Transverse colon (tissue), 4 donors: ENCODE data around the gene SMIM9. TPM values are rescaled to one million over a fixed set of nuclear protein-coding genes. Genes with fewer than 3 reads are reported as not detected.
"Not testable (repeated sequence)": the region's sequence is repeated elsewhere in the genome, so short reads cannot be mapped to it uniquely, and the experiment has no call there.

ENCODE experiments used
- DNase-seq: peaks from one replicate; pipeline ENCODE4 v3.0.0-alpha.2; 2019
- H3K27ac ChIP-seq, 4 donors: fragments of 200-600 bp; sonication (generic); 2 replicates each; pipeline ENCODE4 v1.5.1; 2016 to 2018; ENCODE audit warnings: inconsistent platforms in 4 of 4
- H3K27me3 ChIP-seq: fragments of 200-600 bp; sonication (generic); 2 replicates; pipeline ENCODE4 v1.5.1; 2017; ENCODE audit warnings: inconsistent platforms
- H3K36me3 ChIP-seq, 4 donors: fragments of 200-600 bp; sonication (generic); 2 replicates each; pipeline ENCODE4 v1.5.1; 2017 to 2019; ENCODE audit warnings: inconsistent platforms in 4 of 4
- H3K4me1 ChIP-seq, 4 donors: fragments of 200-600 bp; sonication (generic); 2 replicates each; pipeline ENCODE4 v1.5.1; 2017 to 2020; ENCODE audit warnings: inconsistent platforms in 4 of 4
- H3K4me3 ChIP-seq, 4 donors: fragments of 200-600 bp; sonication (generic); 1 replicate in 1 of 4; 2 replicates in 3 of 4; pipeline versions ENCODE4 v1.5.1 to v1.6.1; 2017 to 2019; ENCODE audit warnings: inconsistent platforms in 4 of 4
- H3K9me3 ChIP-seq, 2 donors: fragments of 200-600 bp; sonication (generic); 2 replicates each; pipeline ENCODE4 v1.5.1; 2017 to 2019; ENCODE audit warnings: inconsistent platforms in 2 of 2
- EP300 ChIP-seq: sonication (generic); formaldehyde crosslinking; IDR thresholded peaks from one replicate; pipeline ENCODE4 v1.6.1; 2017; ENCODE audit warnings: antibody characterized with exemption, low read depth
- POLR2A ChIP-seq: fragments of 450-650 bp; IDR thresholded peaks from one replicate; pipeline ENCODE4 v1.6.1; 2016; ENCODE audit warnings: antibody characterized with exemption, mild to moderate bottlenecking, moderate library complexity
- POLR2AphosphoS5 ChIP-seq, 3 donors: sonication (generic); formaldehyde crosslinking; IDR thresholded peaks; one replicate each; pipeline ENCODE4 v1.6.1; 2016; ENCODE audit warnings: antibody characterized with exemption in 3 of 3
- WGBS, 2 donors: methylation state at CpG; one replicate each; pipeline ENCODE4 v1.1.5; 2018; ENCODE audit warnings: low coverage in 1 of 2; 5-methylcytosine and 5-hydroxymethylcytosine counted together
- in situ Hi-C, 4 donors: fragments of 200-750 bp; cut with MboI; loops; one replicate each; pipeline versions ENCODE4 v1.15.0 to v1.15.1; 2017; ENCODE audit warnings: low sequenced_read_pairs in 3 of 4, low pct_ligation_motif_present in 1 of 4, low pct_unique_long_range_greater_than_20kb in 1 of 4
- intact Hi-C: fragments of 100-400 bp; cut with DNase I; formaldehyde crosslinking; loops from one replicate; pipeline ENCODE4 v1.15.1; 2023; ENCODE audit warnings: low total_unique reads
- total RNA-seq, 4 donors: library from RNA; depleted of rRNA; stranded (reverse); fragments of >200 nt; gene quantifications; one replicate each; pipeline ENCODE4 v1.1.0, GENCODE V29; 2016
- TF ChIP-seq, protein P1 (sequence below), 5 experiments: fragments of 200-600 bp in 3 of 5; fragments of 450-650 bp in 2 of 5; sonication (generic) in 3 of 5; IDR thresholded peaks; 1 replicate in 2 of 5; 2 replicates in 3 of 5; pipeline ENCODE4 v1.5.1; 2016 to 2017; ENCODE audit warnings: antibody characterized with exemption in 5 of 5, inconsistent platforms in 3 of 5, mild to moderate bottlenecking in 2 of 5, moderate library complexity in 1 of 5

Gene SMIM9
- total RNA-seq, 4 donors from 2014 or later = not detected

DNA sequence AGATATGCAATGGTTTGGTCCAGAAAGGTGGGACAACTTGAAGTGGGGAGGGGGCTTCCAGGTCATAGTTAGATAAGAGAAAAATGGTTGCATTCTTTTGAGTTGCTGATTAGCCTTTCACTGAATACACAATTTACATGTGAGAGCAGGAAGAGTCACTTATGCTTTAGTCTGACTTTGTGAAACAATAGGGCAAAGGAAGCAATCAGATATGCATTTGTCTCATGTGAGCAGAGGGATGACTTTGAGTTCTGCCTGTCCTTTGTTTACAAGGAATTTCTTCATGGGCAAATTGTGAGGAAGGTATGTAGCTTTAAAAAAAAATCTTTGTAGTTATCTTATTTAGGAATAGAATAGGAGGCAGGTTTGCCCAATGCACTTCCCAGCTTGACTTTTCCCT lies 12.9 kb downstream of the SMIM9 start:
- intact Hi-C loops (no loop called here), in situ Hi-C loops (no loop called here)
- Histone ChIP-seq H3K27me3 (no peaks in the 10 kb centered on the region), H3K36me3 (no peaks in the 10 kb centered on the region), H3K9me3 (no peaks in the 10 kb centered on the region), H3K4me3 (no peak overlapping the region), H3K4me1 (no peaks in the 10 kb centered on the region), H3K27ac (no peak overlapping the region)
- no peak for DNase-seq
- TF ChIP-seq EP300 (no peak), POLR2AphosphoS5 (IDR thresholded peaks at IDR 0.05) (no peak), POLR2A (no peak)
- TF ChIP-seq, protein P1, sequence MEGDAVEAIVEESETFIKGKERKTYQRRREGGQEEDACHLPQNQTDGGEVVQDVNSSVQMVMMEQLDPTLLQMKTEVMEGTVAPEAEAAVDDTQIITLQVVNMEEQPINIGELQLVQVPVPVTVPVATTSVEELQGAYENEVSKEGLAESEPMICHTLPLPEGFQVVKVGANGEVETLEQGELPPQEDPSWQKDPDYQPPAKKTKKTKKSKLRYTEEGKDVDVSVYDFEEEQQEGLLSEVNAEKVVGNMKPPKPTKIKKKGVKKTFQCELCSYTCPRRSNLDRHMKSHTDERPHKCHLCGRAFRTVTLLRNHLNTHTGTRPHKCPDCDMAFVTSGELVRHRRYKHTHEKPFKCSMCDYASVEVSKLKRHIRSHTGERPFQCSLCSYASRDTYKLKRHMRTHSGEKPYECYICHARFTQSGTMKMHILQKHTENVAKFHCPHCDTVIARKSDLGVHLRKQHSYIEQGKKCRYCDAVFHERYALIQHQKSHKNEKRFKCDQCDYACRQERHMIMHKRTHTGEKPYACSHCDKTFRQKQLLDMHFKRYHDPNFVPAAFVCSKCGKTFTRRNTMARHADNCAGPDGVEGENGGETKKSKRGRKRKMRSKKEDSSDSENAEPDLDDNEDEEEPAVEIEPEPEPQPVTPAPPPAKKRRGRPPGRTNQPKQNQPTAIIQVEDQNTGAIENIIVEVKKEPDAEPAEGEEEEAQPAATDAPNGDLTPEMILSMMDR (IDR thresholded peaks at IDR 0.05) = no peak

DNA sequence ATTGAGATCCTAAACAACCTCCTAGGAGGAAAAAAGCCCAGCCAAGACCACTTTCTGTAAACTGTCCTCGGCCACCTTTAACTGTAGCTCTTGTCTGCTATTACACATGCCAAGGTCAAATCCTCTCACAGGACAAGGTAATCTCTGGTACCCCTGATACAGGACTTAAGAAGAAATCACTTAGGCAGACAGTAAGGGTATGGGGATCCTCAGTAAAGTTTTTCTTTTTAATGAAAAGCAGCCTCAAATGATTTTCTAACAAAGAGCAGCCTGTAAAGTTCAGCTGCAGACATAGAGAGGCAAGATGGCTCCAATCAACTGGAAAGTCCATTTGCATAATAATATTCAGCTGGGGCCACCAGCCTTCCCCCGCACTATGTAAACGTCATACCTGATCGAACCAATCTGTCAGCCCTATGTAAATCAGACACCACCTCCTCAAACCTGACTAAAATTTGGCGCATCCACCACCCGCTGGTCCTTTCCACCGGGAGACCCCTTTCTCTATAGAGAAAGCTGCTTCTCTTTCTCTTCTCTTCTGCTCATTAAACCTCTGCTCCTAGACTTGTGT lies 14.6 kb downstream of the SMIM9 start:
- no peak for DNase-seq
- TF ChIP-seq EP300 (no peak), POLR2A (no peak), POLR2AphosphoS5 (IDR thresholded peaks at IDR 0.05) (no peak)
- TF ChIP-seq, protein P1 (IDR thresholded peaks at IDR 0.05) = no peak
- no peaks in the 10 kb centered on the region for H3K27me3 ChIP-seq
- intact Hi-C loops = no loop called here
- no peaks in the 10 kb centered on the region for H3K4me1 ChIP-seq
- no peak overlapping the region for H3K27ac ChIP-seq
- no peaks in the 10 kb centered on the region for H3K9me3 ChIP-seq
- in situ Hi-C loops = no loop called here
- no peak overlapping the region for H3K4me3 ChIP-seq
- no peaks in the 10 kb centered on the region for H3K36me3 ChIP-seq
- WGBS, 2 donors = 81% methylated on average over 7 of the region's 7 CpGs; no CpG with 5 or more reads in 1 of the 2 donors

DNA sequence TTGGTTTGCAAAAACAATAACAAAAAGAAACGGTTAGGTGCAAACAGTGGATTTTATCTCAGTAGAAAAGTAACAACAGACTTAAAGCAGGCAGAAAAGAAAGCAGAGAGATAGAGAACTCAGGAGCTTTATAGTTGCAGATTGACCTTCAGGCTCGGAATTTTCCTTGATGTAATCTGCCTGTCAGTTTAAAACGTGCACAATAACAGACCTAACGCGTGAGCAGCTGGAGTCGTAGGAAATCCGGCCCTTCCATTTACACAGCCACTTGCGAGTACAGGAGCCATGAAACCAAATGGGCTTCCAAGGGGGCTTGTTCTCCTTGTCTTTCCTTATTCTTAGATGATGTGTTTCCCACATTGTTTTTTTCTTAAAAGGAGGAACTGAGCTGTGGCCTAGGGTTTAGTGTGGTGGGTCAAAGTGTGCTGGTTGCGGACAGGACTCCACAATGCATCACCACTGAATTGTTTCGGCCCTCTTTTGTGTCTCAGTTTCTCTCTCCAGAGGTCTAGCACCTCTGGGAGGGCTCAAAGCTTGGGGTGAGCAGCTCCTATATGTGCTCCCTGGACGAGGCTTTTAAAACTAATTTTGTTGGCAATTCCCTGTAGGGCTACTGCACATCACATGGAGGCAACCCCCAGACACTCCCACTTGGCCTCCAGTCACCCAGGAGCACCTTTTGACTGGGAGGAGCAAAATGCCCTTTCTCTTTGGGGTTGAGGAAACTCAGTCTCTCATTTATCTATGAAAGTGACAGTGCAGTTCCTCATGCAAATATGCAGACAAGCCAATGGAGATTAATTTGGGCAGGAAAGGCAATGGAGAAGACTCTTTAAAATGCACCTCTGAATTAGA lies 15.3 kb downstream of the SMIM9 start:
- H3K9me3 ChIP-seq = no peaks in the 10 kb centered on the region
- no peaks in the 10 kb centered on the region for H3K36me3 ChIP-seq
- H3K27ac ChIP-seq = no peak overlapping the region
- H3K4me1 ChIP-seq = no peaks in the 10 kb centered on the region
- DNase-seq = no peak
- WGBS, 2 donors = 72 to 80% methylated on average over 1 to 11 of the region's 11 CpGs
- TF ChIP-seq POLR2A (no peak), POLR2AphosphoS5 (IDR thresholded peaks at IDR 0.05) (no peak), EP300 (no peak)
- TF ChIP-seq, protein P1 (IDR thresholded peaks at IDR 0.05) = no peak
- H3K27me3 ChIP-seq = no peaks in the 10 kb centered on the region
- in situ Hi-C loops = no loop called here
- intact Hi-C loops = no loop called here
- H3K4me3 ChIP-seq = no peak overlapping the region

DNA sequence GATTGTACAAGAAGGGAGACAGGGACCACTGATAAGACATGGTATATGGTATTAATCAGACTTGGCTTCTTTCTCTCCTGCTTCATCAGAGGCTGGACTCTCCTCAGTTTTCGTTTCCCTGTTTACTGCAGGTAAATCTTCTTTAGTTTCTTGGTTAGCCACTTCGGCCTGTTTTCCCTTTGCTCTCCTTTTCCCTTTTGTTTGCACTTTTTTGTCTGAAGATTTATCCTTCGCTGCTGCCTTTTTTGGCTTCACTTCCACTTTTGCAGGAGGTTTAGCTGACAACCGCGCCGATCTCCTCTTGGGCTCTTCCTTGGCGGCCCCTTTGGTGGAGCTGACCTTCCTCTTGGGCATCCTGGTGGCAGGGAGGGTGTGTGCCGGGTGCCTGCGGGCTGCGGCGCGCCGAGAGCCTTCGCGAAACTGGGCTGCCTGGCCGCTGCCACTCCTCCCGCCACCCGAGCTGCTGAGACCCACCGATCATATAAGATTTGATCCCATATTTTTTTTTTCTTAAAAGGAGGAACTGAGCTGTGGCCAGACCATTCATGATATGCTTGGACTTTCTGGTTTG lies 17.3 kb downstream of the SMIM9 start:
- H3K36me3 ChIP-seq, intact Hi-C loops, H3K4me3 ChIP-seq, H3K4me1 ChIP-seq, in situ Hi-C loops, DNase-seq, H3K9me3 ChIP-seq, H3K27me3 ChIP-seq, H3K27ac ChIP-seq: not testable (repeated sequence)
- WGBS, 2 donors = 80 to 90% methylated on average over 1 to 19 of the region's 19 CpGs

DNA sequence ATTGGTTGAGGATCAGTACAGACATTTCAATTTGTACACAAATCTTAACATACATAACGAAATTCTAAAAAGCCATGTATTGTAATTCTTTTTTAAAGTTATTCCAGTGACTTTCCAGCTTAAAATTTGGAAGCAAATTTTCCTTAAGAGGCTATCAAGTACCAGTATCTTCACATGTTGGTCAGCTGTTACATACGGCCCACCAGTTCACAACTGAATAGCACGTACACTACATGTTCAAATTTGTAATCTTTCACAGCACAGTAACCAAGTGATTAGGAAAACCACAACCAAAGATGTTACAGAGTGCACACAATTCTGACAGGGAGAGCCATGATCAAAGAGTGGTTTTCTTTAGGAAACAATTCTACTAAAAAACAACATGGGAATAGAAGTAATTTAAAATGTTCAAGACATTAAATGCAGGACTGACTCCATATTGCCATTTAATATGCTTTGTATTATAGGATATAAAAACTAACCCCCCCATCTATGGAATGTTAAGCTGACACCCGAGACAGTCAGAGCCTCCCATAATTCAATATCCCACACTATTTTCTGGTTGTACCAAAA lies 18.1 kb downstream of the SMIM9 start:
- H3K27me3 ChIP-seq, H3K9me3 ChIP-seq, H3K27ac ChIP-seq, H3K36me3 ChIP-seq, in situ Hi-C loops, DNase-seq, H3K4me1 ChIP-seq, intact Hi-C loops, H3K4me3 ChIP-seq: not testable (repeated sequence)
- 75 to 86% methylated on average over 1 to 4 of the region's 4 CpGs for WGBS, 2 donors
